ENCODE results near the gene MARK3.

GRCh38 chr14:103423050-103423461 lies 37.8 kb downstream of the MARK3 start:
- TF ChIP-seq CTCF (conservative IDR thresholded peaks at IDR 0.05) = no peak
- TF ChIP-seq ZFX (IDR thresholded peaks at IDR 0.05) = no peak
